ENCODE data around the gene F12.

F12 gene

DNA sequence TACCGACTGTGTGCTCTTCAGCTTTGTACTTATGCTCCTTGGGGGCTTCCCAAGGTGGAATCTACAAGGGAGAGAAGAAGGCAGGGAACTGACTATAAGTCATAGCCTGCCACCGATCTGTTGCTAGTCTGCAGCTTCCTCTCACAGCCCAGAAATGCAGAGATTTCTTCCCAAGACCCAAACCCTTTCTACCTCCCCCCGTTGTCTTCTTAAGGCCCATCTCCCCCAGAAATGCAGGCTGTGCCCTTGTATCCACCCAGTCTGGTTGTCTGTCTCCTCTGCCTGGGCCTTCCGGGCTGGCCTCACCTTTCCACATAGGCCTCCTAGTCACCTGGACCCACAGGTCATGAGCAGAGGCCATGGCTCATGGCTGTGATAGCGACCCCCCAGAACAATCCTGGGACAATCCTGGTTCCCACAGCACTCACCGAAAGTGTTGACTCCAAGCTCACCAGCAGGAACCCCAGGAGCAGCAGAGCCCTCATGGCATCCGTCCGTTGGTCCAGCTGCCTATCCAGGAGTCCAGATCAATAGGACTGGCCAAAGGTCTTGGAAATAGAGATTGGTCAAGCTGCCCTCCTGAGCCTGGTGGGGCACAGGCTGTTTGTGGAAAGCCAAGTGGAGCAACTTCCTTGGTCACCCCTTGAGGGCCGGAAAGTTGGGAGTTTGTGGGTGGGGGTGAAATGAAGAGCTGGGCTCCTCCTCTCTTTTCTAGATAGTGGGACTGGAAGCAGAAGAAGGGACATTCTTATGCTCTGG lies at the start of gene F12:
F12 (minus strand) TSS at position 522 of the 759 bp plus-strand sequence; CDS start at position 485, 37 bp downstream.
- TF ChIP-seq, protein P1, sequence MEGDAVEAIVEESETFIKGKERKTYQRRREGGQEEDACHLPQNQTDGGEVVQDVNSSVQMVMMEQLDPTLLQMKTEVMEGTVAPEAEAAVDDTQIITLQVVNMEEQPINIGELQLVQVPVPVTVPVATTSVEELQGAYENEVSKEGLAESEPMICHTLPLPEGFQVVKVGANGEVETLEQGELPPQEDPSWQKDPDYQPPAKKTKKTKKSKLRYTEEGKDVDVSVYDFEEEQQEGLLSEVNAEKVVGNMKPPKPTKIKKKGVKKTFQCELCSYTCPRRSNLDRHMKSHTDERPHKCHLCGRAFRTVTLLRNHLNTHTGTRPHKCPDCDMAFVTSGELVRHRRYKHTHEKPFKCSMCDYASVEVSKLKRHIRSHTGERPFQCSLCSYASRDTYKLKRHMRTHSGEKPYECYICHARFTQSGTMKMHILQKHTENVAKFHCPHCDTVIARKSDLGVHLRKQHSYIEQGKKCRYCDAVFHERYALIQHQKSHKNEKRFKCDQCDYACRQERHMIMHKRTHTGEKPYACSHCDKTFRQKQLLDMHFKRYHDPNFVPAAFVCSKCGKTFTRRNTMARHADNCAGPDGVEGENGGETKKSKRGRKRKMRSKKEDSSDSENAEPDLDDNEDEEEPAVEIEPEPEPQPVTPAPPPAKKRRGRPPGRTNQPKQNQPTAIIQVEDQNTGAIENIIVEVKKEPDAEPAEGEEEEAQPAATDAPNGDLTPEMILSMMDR (IDR thresholded peaks at IDR 0.05): no peak

- TF ChIP-seq, protein P1 (IDR thresholded peaks at IDR 0.05): no peak
Measured at GRCh38 chr5:177458912-177459350, 49.6 kb upstream of the F12 start.

DNA sequence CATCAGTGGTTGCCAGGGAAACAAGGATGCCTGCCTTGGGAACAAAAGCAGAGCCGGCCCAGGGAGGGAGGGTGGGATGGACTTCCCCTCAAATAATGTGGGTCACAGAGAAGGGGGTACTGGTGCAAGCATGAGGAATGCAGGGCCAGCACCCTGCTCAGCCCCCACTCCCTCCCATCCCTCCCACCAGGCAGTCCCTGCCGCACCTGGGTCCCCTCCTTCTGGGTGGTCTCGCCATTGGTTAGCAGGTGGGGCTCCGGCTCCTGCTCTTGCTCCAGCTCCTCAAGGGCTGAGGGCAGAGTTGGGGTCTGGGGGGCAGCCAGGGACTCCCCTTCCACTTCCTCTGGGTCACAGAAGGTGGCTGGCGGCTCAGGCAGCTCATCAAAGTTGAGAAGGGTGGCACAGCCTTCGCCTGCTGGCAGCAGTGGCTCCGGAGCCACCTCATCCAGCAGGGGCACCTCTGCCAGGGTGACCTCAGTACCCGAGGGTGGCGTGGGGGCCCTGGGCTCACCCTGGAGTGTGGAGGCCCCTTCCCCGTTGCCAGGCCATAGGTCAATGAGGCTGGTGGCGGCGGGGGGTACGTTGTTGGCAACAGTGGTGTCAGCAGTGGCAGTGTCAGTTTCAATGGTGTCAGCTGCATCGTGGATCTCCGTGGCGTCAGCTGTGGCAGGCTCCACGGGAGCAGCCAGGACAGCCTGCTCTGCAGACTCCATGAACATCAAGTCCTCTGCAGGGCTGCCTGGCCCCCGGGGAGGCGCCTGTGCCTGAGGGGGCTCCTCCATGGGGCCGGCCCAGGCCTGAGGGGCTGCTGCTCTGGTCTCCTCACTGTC lies 48.7 kb upstream of the F12 start:
- TF ChIP-seq, protein P1 (IDR thresholded peaks at IDR 0.05): no peak

DNA sequence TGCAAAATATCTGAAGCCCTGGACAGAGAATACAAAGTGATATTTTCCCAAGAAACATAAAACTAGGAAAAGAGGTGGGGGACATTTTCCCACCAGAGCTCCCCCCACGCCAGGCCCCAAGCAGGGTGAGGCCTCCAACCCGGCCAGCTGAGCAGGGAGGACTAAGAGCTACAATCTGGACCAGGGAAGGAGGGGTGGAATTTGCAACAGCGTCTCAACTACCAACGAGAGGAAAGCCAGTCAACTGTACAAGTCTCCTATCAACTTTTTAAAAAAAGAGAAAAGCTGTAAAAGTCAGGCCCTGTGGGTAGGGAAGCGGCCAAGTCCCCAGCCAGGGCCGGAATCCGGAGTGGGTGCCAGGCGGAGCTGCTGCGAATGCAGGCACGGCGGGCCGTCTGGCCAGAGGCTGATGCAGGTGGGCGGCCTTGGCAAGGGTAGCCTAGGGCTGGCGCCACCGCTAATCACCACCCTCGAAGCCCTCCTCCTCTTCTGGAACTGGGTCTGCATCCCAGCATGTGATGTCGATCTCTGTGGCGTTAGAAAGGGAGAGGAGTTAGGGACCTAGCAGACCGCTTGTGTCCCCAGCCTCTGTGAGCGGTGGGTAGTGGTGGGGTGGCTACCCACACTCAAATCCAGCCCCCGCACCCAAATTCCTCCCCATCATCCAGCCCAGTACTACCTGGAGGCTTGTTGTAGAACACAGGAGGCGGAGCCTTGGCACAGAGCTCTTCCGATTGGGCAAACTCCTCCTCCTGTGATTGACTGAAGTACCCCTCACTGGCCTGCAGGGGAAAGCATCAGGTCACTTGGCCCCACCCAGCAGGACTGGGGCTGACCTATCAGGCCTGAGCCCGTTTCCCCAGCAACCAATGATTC lies 47.9 kb upstream of the F12 start:
- TF ChIP-seq, protein P1 (IDR thresholded peaks at IDR 0.05): peak; percentile 15; the same call in 1 of the 2 replicates

- TF ChIP-seq, protein P1 (IDR thresholded peaks at IDR 0.05): peak; percentile 2; the same call in 1 of the 2 replicates
Measured at GRCh38 chr5:177456591-177456964, 47.2 kb upstream of the F12 start.

GRCh38 chr5:177455661-177456590 lies 46.6 kb upstream of the F12 start:
- TF ChIP-seq, protein P1 (IDR thresholded peaks at IDR 0.05): peak; percentile 88

Measured in LNCAP (cell line).